ENCODE measurements around the gene CYTH4. TPM values are rescaled to one million over a fixed set of nuclear protein-coding genes. Genes with fewer than 3 reads are reported as not detected.

CYTH4 gene
- total RNA-seq, 2 donors from 2014 or later: 1.5 to 5.9 TPM

DNA sequence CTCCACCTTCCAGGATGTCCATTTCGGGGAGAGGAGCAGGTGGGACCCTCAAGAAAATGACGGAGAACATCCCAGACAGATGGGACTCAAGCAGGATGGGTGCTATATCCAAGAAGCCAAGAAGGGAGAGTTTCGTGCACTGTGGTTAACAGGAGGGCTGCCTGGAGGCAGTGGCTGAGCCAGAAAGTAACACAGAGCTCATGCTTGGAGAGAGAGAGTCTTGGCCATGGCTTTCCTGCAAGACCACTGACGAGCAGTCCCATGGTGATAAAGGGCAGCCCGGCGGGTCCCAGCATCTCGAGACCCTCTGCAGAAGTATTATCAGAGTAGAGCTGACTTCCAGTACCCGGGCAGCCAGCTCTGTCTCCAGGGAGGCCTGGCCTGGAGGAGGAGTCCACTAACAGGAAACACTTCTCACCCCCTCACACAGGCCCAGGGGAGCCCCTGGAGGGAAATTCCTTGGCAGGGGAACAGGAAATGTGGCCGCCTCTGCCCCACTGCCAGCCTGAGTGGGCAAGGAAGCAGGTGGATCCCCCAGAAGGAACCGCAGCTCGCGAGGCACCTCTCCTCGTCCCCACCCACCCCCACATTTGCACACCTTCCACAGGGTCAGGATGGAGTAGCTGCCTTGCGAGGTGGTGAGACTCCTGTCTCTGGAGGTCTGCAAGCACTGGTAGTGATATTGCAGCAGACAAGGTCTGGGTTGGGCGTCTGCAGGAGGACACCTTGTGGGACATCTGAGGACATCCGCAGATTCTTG is 32.2 kb downstream of the CYTH4 start:
- Histone ChIP-seq H3K9me3 (no peaks in the 10 kb centered on the region), H3K36me3 (no peaks in the 10 kb centered on the region), H3K4me3 (no peak overlapping the region), H3K4me1 (peaks cover 0 to 5% of the 10 kb centered on the region in 2 donors), H3K27ac (no peak overlapping the region), H3K27me3 (no peaks in the 10 kb centered on the region)
- DNase-seq (ENCODE audit: low spot score): no peak
- TF ChIP-seq, protein P1, sequence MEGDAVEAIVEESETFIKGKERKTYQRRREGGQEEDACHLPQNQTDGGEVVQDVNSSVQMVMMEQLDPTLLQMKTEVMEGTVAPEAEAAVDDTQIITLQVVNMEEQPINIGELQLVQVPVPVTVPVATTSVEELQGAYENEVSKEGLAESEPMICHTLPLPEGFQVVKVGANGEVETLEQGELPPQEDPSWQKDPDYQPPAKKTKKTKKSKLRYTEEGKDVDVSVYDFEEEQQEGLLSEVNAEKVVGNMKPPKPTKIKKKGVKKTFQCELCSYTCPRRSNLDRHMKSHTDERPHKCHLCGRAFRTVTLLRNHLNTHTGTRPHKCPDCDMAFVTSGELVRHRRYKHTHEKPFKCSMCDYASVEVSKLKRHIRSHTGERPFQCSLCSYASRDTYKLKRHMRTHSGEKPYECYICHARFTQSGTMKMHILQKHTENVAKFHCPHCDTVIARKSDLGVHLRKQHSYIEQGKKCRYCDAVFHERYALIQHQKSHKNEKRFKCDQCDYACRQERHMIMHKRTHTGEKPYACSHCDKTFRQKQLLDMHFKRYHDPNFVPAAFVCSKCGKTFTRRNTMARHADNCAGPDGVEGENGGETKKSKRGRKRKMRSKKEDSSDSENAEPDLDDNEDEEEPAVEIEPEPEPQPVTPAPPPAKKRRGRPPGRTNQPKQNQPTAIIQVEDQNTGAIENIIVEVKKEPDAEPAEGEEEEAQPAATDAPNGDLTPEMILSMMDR (IDR thresholded peaks at IDR 0.05): no peak

- DNase-seq (ENCODE audit: low spot score): no peak
- TF ChIP-seq, protein P1 (IDR thresholded peaks at IDR 0.05): no peak
- Histone ChIP-seq H3K4me1 (no peaks in the 10 kb centered on the region), H3K27me3 (no peaks in the 10 kb centered on the region), H3K36me3 (no peaks in the 10 kb centered on the region), H3K9me3 (no peaks in the 10 kb centered on the region), H3K27ac (no peak overlapping the region), H3K4me3 (no peak overlapping the region)
Observed at GRCh38 chr22:37316405-37316804, 34.1 kb downstream of the CYTH4 start.

GRCh38 chr22:37316875-37317371 is 34.6 kb downstream of the CYTH4 start:
- no peaks in the 10 kb centered on the region for H3K36me3 ChIP-seq
- DNase-seq (ENCODE audit: low spot score): peak; percentile 77
- no peaks in the 10 kb centered on the region for H3K9me3 ChIP-seq
- H3K27ac ChIP-seq: no peak overlapping the region
- TF ChIP-seq, protein P1 (IDR thresholded peaks at IDR 0.05): peak; percentile 79 to 90
- H3K27me3 ChIP-seq: no peaks in the 10 kb centered on the region
- H3K4me3 ChIP-seq: no peak overlapping the region
- no peaks in the 10 kb centered on the region for H3K4me1 ChIP-seq

- Histone ChIP-seq H3K4me1 (no peaks in the 10 kb centered on the region), H3K9me3 (no peaks in the 10 kb centered on the region), H3K4me3 (no peak overlapping the region), H3K27me3 (no peaks in the 10 kb centered on the region), H3K36me3 (no peaks in the 10 kb centered on the region), H3K27ac (no peak overlapping the region)
- DNase-seq (ENCODE audit: low spot score): no peak
- TF ChIP-seq, protein P1 (IDR thresholded peaks at IDR 0.05): no peak
Observed at GRCh38 chr22:37317698-37318210, 35.4 kb downstream of the CYTH4 start.

GRCh38 chr22:37318364-37319109 is 36.2 kb downstream of the CYTH4 start:
- Histone ChIP-seq H3K27me3 (no peaks in the 10 kb centered on the region), H3K4me1 (no peaks in the 10 kb centered on the region), H3K27ac (no peak overlapping the region), H3K4me3 (no peak overlapping the region), H3K36me3 (no peaks in the 10 kb centered on the region), H3K9me3 (no peaks in the 10 kb centered on the region)
- TF ChIP-seq, protein P1 (IDR thresholded peaks at IDR 0.05): no peak
- no peak for DNase-seq (ENCODE audit: low spot score)

Data from right atrium auricular region (tissue), 2 donors.